Transverse colon (tissue), 3 donors: ENCODE measurements around the gene NCEH1.

ENCODE experiments used
- EP300 ChIP-seq: sonication (generic); formaldehyde crosslinking; IDR thresholded peaks from one replicate; pipeline ENCODE4 v1.6.1; 2017; ENCODE audit warnings: antibody characterized with exemption, low read depth
- TF ChIP-seq, protein P1 (sequence below), 5 experiments: fragments of 200-600 bp in 3 of 5; fragments of 450-650 bp in 2 of 5; sonication (generic) in 3 of 5; IDR thresholded peaks; 1 replicate in 2 of 5; 2 replicates in 3 of 5; pipeline ENCODE4 v1.5.1; 2016 to 2017; ENCODE audit warnings: antibody characterized with exemption in 5 of 5, inconsistent platforms in 3 of 5, mild to moderate bottlenecking in 2 of 5, moderate library complexity in 1 of 5

DNA sequence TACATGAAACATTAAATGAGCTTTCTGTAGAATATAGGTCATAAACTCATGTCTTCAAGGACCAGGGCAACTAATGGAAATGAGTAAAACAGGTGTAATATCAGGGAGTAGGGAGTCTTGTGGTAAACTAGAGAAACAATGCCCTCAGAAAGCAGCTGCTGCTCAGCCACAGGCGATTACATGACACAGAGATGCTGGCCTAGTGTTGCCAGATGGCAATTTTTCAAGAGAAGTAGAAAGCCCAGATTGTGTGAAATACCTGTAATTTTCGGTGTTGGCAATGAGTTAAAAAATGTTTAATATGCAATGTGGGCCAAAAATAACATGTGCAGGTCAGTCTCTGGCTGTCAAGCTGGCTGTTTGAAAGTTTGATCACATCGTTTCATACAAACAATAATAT is 23.4 kb downstream of the NCEH1 start:
- TF ChIP-seq, protein P1, sequence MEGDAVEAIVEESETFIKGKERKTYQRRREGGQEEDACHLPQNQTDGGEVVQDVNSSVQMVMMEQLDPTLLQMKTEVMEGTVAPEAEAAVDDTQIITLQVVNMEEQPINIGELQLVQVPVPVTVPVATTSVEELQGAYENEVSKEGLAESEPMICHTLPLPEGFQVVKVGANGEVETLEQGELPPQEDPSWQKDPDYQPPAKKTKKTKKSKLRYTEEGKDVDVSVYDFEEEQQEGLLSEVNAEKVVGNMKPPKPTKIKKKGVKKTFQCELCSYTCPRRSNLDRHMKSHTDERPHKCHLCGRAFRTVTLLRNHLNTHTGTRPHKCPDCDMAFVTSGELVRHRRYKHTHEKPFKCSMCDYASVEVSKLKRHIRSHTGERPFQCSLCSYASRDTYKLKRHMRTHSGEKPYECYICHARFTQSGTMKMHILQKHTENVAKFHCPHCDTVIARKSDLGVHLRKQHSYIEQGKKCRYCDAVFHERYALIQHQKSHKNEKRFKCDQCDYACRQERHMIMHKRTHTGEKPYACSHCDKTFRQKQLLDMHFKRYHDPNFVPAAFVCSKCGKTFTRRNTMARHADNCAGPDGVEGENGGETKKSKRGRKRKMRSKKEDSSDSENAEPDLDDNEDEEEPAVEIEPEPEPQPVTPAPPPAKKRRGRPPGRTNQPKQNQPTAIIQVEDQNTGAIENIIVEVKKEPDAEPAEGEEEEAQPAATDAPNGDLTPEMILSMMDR (IDR thresholded peaks at IDR 0.05) = no peak
- TF ChIP-seq EP300 = no peak
